HS-5 (cell line): ENCODE results near the gene THEMIS2.
"Not testable (repeated sequence)": the region's sequence is repeated elsewhere in the genome, so short reads cannot be mapped to it uniquely, and the experiment has no call there.

ENCODE experiments used
- DNase-seq: peaks from one replicate; pipeline ENCODE4 v3.0.0-alpha.2; 2012; ENCODE audit warnings: low read depth

THEMIS2 gene

DNA sequence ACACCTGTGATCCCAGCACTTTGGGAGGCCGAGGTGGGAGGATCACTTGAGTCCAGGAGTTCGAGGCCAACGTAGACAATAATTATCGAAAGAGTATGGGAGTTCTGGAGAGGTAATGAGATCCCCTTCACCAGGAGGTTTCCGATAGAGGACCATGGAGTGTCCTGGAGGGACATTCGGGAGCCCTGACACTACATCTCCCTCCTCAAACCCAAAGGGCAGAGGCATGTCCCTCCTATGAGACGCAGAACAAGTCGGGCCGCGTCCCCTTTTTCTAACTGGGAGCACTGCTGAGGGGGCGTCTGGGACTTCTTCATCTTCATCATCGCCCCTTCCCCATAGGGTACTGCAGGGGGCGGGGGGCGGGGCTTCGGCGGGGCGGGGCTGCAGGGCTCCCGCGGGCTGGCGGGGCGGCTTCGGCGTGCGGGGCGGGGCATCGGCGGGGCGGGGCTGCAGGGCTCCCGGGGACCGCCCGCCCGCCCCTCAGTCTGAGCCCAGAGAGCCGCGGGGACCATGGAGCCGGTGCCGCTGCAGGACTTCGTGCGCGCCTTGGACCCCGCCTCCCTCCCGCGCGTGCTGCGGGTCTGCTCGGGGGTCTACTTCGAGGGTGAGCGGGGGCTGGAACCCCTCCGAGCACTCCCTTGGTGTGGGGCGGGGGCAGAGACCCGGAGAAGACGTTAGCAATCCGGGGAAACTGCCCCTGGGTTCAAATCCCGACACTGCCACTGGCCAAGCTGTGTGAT lies at the start of gene THEMIS2:
Gene THEMIS2, plus strand, starts transcription at position 486 of the 743 bp plus-strand sequence. Its CDS starts 28 bp downstream, at position 514.
- DNase-seq: no peak

GRCh38 chr1:27823784-27824183 lies 48.6 kb upstream of the THEMIS2 start:
- DNase-seq: no peak

DNA sequence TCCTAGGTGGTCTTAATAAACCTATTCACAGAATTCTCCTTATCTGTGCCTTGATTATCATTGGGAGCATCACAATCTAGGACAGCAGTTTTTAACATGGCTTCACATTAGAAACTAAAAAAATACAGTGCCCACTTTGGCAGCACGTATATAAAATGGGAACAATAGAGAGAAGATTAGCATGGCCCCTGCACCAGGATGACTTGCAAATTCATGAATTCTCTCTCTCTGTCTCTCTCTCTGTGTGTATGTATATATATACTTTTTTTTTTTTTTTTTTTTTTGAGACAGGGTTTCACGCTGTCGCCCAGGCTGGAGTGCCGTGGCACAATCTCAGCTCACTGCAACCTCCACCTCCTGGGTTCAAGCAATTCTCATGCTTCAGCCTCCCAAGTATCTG lies 47.9 kb upstream of the THEMIS2 start:
- DNase-seq: no peak

- DNase-seq: not testable (repeated sequence)
These were observed 42.9 kb upstream of the THEMIS2 start for GRCh38 chr1:27829339-27829960.

- DNase-seq: peak; percentile 83
These were observed 41.5 kb upstream of the THEMIS2 start, which contains the start of gene PPP1R8 for GRCh38 chr1:27830621-27831440. Gene PPP1R8 (plus strand): TSS chr1:27830782. CDS start chr1:27830836, 54 bp downstream.

DNA sequence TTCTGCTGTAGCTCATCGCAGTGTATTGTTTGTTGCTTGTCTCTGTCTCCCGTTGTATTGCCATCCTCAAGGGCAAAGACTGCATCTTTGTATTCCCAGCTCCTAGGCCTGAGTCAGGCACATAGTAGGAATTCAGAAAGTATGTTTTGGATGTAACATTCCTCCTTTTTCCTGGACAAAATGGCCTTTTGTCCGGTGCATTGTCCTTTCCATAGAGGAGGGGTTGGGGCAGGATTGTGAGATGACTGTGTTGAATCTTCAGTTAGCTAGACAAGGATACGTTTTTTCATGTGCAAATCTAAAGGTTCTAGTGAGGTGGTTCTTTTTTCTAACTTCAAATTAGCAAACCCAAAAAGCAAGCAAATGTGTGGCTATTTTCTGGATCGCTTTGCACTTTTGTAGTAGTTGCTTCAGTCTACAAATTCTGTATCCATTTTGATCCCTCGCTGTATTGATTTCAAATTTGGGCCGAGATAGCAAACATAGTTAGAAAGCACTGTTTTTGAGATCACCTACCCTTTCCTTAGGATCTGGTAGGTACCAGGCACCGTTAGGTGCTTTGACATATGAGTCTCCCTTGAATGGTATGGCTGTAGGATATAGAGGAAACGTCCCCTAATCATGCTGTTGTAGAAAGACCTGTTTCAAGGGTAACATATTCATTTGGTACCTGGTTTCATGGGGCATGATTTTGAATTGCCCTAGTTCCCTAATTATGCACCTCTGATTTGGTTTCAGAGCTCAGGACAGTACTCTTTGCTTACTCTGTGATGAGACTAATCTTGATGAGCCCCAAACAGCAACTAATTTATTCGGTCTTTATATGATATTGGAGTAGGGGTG lies 40.6 kb upstream of the THEMIS2 start:
- DNase-seq: no peak

DNA sequence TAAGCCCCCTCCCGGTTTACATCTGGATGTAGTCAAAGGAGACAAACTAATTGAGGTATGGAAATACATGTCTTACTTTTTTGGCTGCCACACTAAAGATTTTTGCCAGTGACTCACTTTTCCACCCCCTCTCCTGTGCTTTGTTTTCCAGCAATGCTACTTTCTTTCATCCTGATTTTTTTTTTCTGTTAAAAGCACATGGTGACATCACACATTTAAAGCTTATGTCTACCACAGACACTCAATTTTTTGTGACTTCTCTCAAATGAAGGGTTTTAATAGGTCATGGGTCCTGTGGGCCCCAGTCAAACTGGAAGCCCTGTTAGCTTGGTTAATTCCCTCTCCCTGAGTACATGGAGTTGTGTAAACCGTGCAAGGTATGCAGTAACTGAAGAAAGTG lies 39.6 kb upstream of the THEMIS2 start:
- DNase-seq: peak; percentile 42

- no peak for DNase-seq
These were observed 38.9 kb upstream of the THEMIS2 start for GRCh38 chr1:27833470-27833869.

- no peak for DNase-seq
These were observed 37.3 kb upstream of the THEMIS2 start for GRCh38 chr1:27835046-27835445.

DNA sequence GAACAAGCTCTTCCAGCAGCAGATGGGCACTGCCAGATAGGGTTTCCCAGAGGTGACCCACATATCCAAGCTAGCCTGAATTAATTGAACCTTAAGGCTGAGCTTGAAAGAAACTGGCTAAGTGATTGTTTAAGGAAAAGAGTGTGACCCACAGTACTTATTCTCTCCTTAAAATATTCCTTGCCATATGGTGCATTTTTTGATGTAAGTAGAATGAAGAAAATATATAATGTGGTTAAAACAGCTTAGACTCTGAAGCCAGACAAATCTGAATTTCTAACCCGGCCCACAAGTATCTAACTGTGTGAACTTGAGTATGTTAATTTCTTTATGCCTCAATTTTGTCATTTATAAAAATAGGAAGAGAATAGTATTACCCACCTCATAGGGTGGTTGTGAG lies 36.8 kb upstream of the THEMIS2 start:
- DNase-seq: no peak

- DNase-seq: no peak
These were observed 22.4 kb upstream of the THEMIS2 start for GRCh38 chr1:27849951-27850350.

DNA sequence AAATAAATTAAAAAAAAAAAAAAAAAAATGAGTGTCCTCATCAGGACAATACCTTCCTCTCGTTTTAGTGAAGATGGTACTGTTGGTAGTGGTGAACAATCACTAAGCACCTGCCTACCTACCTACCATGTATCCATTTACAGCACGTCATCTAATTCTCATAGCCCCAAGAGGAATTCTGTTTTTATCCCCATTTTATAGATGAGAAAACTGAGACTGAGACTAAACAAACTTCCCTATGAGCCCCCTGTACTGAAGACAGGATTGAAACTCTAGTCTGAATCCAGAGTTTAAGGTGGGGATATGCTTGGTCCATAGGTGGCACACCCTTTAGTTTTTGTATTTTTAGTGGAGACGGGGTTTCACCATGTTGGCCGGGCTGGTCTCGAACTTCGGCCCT lies 17.3 kb upstream of the THEMIS2 start:
- DNase-seq: no peak

DNA sequence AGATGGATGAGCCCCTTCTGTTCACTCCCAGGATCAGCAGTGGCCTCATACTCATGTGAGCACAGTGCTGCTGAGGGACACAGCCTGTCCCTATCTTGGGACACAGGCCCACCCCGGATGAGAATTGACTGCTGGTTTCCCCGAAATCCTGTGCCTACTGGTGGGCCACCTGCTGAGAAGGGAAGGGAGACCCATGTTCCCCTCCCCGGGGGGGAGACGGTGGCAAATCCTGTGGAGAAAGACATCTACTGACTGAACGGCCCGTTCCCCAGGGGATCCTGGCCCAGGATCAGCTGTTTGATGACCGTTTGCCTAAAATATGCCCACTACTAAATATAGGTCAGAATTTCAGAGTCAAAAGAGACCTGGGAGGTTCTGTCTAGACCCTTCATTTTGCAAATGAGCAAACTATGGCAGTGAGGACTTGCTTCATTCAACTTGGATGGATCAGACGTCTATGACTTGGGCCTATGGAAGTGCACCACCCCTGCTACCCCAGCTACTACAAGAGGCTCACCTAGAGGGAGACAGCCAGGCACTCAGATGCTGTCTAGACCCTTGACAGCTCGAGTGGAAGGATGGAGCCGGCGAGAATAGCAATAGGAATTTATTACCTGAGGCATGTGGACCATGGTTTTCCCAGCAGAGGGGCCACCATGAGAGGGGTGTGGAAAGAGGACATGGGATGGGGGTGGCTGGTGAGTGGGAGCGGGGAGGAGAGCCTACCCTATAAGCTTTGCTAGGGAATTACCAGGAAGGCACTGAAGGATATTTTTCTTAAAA lies 15.6 kb upstream of the THEMIS2 start:
- no peak for DNase-seq

DNA sequence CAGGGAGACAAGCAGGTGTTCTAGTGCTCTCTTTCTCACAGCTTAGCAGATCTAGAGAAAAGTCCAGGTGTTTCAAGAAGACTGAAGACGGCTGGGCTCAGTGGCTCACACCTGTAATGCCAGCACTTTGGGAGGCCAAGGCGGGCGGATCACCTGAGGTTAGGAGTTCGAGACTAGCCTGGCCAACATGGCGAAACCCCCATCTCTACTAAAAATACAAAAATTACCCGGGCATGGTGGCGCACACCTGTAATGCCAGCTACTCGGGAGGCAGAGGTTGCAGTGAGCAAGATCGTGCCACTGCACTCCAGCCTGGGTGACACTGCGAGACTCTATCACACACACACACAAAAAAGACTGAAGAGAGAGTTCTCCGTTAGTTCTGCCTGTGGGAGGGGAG lies 14.8 kb upstream of the THEMIS2 start:
- DNase-seq: not testable (repeated sequence)

- peak; percentile 78 for DNase-seq
These were observed 14.0 kb upstream of the THEMIS2 start for GRCh38 chr1:27858072-27858948.

- no peak for DNase-seq
These were observed 13.3 kb upstream of the THEMIS2 start for GRCh38 chr1:27858949-27859576.

- DNase-seq: no peak
These were observed 10.9 kb upstream of the THEMIS2 start for GRCh38 chr1:27861436-27861835.

- DNase-seq: no peak
These were observed 10.3 kb upstream of the THEMIS2 start for GRCh38 chr1:27862004-27862403.
